Stimulated activated naive CD4-positive, alpha-beta T cell (primary cell): ENCODE results near the gene SNTG2.

Experiments
- DNase-seq, 6 experiments: peaks; one replicate each; lab custom pipeline; 2025; lab: John Stamatoyannopoulos, UW

The SNTG2 gene

DNA sequence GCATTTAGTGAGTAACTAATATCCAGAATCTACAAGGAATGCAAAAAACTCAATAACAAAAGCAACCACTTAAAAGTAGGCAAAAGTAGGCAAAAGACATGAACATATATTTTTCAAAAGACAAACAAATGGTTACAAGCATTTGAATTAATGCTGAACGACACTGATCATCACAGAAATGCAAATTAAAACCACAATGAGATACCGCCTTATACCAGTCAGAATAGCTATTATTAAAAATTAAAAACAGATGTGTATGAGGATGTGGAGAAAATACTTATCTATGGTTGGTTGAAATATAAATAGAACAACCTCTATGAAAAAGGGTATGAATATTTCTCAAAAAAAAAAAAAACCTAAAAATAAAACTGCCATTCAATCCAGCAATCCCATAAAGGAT, 51.7 kb downstream of the SNTG2 start:
- no peak for DNase-seq

DNA sequence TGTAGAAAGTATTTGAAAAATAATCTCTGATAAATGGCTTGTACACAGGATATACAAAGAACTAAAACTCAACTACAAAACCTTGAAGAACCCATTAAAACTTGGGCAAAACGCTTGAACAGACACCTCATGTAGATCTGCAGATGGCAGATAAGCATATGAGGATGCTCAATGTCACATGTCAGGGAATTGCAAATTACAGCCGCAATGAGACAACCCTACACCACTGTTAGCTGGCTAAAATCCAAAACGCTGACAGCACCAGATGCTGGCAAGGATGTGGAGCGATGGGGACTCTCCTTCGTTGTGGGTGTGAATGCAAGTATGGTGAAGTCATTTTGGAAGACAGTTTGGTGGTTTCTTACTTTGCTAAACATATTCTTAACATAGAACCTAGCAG, 53.7 kb downstream of the SNTG2 start:
- DNase-seq: no peak

DNA sequence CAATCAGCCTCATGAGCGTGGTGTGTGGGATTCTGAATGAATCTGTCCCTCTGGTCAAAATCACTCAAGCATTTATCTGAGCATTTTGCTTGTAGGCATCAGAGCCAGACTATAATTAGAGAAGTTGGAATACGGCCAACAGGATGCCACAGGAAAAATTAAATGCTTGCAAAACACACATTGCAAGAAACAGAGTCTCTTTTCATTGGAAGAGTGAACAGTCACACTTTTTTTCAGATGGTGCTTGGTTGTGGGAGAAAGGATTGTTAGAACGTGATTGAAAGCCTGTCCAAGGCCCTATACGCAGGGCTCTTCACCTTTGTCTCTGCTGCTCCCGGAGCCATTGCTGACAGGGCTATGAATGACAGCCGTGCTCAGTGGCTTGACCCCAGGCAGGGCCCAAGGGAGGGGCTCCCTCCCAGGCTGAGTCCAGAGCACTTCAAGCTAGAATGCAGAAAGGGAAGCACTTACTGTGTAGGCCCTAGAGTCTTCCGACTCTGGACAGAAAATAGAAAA, 59.8 kb downstream of the SNTG2 start:
- DNase-seq: no peak

DNA sequence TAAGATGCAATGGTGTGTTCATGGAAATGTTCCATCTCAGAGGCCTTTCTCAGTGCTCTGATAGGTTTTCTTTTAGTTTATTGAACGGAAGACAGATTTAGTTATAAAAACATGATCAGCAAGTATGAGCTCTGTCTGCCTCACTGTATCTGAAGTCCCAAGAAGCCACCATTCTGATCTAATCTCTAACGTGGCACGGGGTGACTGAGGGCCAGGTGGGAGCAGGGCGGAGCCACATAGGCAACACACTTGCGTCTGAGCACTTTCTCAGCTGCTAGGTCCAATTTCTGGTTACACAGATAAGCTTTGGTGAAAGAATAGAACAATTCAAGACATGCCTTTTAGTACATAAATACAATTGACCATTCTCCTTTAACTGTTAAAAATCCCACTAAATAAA, 60.4 kb downstream of the SNTG2 start:
- DNase-seq: no peak

DNA sequence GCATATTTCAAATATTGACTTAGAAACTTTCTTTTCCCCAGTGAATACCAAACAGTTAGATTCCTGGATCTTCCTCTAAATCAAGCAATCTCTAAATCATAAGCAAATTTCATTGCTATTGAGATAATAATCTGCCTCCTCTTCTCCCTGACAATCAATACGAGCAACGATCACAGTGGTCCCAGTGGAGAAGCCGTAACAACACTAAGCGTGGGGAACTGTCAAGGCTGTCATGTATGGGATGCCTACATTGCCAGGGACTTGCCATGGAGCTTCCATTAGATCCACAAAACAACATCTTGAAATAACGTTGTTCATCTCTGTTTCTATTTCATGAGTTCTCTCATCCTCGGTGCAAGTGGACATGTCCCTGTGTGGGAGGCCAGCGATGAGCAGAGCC, 61.3 kb downstream of the SNTG2 start:
- DNase-seq: no peak

DNA sequence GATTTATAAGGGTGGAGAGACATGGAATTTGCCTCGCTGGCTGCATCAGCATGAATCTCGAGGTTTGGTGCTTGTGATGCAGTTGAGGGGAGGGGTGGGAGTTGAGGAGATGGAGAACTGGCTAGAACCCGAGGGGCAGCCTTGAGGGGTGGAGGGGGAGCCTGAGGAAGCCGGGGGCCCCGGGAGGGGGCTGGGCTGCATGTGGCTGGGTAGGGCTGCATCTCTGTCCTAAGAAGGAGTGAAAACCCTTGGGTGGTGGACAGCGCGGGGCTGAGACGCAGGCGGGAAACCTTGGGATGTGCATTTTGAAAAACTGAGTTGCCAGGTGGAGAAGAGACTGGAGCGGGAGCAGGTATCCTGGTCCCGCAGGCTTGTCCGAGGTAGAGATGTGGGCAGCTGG, 64.2 kb downstream of the SNTG2 start:
- no peak for DNase-seq

DNA sequence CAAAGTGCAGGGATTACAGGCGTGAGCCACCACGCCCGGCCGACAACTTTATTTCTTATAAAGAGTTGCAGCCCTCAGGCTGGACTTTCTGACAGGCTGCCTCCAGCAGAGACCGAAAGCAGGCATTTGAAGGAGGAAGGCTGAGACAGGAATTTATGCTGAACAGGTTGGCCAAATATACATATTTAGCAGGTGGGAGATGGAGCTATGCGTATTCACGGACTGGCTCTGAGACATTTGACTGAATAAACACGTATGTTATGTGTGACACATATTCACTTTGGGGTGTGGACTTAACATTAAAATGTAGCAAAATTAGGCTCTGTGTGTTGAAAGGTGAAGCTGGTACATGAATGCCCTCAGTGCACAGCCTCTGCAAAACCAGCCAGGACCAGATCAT, 65.9 kb downstream of the SNTG2 start:
- DNase-seq: no peak

DNA sequence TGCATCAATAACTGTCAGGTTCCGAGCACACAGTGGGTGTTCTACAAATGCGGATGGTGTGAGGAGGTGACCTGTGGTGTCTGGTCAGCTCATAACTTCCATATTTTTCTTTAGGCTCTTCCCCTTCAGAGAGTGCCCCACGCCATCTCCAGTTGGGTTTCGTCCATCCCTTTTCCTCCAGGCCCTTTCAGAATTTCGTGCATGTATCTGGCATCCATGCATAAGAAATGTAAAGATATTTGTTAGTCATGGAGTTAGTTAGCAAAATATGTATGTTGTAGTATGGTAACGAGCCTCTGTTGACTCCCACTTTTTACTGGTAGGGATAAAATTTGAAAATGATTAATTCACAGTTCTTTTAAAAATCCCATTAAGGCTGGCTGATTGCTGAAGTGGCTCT, 67.2 kb downstream of the SNTG2 start:
- DNase-seq: no peak

DNA sequence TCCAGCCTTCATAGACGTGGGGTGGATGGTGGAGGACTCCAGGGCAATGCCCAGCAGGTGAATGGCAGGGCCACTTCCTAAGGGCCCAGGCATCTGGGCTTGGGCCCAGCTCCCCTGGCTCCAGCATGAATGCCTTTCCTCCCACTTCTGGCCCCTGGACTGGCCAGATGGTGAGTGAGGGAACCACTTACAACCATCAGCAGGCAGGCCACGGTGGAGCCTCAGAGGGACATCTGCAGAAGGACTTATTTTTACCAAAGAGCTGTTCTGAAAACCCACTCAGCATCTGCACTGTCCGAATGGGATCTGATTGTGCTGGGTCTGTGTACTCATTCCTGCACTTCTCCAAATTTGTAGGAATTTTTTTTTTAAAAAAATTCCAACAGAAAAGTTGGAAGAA, 69.6 kb downstream of the SNTG2 start:
- DNase-seq: no peak

DNA sequence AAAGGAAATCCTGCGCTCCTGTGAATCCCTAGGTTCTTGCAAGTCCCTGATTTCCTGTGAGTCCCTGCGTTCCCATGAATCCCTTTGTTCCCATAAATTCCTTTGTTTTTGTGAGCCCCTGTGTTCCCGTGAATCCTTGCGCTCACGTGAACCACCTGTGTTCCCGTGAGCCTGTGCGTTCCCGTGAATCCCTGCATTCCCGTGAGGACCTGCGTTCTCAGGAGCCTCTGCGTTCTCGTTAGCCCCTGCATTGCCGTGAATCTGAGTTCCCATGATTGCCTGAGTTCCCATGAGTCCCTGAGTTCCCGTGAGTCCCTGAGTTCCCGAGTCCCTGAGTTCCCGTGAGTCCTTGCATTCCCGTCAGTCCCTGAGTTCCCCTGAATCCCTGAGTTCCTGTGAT, 71.5 kb downstream of the SNTG2 start:
- DNase-seq: no peak

DNA sequence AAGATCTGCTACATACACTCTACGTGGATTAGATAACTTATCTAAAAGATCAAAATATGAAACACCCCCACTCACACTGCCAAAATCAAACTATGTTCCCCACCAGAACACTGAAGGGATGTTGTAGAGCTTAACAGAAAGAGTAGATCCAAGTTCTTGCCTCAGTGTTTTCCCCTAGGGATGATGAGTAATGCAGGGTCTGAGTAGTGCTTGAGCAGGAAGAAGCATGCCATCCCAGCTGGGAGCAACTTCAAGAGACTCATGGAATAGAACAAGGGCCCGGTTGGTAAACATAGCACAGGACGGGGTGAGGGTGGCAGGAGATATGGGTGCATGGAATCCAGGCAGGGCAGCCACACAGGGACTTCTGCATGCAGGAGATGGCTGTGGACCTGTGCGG, 74.3 kb downstream of the SNTG2 start:
- DNase-seq: no peak

DNA sequence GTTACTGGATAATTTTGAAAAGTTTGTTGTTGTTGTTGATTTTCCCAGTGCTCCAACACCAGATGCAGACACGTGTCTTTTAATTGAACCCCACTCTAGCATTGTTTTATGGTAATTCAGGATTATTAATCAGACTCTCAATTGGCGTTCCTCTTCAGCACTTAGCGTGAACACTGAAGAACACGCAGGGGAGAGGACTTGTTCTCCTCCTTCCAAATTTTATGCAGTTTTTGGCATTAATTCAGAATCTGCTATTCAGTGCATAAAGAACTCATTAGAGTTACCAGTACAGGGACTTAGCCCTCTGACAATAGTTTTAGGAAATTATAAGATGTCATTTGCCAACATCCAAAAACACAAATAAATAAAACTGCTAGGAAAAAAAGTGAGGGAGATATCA, 75.5 kb downstream of the SNTG2 start:
- no peak for DNase-seq

DNA sequence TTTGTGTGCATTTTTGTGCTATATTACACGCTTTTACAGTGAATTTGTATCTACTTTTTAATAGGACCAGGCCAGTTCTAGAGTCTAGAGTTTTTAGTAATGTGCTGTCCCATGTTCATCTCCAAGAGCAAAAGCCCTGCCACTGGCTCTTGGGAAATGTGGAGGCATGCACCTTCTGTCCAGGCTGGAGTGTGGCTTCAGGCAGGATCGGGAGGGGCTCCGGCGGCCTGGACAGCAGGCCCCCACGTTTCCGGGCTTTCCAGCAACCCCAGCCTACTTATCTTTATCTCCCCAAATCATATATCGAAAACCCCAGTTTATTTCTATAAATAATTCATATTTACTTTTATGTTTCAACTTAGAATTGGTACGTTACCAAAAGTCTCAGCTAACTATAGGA, 78.2 kb downstream of the SNTG2 start:
- DNase-seq: no peak

DNA sequence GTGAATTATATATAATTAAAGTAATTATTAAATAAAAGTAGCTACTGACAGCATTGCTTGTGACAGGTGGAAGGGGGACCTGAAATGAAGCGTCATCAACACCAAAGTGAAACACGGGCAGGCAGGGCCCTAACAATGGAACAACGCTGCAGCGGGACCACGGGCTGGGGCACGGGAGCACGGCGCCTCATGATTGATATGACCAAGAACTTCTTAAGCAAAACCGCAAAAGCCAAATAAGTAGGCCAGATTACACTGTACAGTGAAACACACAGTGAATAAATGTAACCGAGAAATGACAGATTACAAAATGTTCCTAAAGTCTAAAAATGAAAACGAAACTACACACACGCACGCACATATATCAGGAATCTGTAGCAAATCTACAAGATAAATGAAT, 81.4 kb downstream of the SNTG2 start:
- DNase-seq: no peak

DNA sequence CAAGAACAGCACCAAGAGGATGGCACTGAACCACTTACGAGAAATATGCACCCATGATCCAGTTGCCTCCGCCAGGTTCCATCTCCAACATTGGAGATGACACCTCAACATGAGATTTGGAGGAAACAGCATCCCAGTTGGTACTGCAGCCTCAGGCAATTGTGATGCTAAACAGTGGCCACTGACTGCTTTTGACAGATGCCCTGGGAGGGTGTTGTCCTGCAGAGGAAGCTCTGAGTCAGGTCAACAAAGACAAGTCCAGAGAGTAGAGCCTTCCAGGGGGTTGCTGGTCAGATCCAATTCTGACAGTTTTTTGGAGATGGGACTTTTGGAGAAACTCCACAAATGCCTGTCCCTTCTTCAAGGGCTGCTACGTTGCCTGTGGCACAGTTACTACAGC, 82.4 kb downstream of the SNTG2 start:
- no peak for DNase-seq

DNA sequence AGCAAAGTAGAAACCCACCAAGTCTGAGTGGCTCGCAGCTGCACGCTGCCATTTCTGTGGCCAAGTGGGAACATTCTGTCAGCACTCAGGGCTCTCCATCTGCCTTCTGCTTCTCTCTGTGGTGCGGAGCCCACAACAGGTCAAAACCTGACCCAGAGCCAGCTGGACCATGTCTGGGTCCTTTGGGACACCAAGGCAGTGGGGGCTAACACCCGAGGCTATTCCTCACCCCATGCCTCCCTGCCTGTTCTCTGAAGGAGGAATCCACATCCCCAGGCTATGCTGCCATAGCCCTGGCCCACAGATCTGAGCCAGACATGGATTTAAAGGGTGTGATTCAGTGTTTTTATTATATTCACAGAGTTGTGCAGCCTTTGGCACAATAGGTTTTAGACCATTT, 86.4 kb downstream of the SNTG2 start:
- DNase-seq: no peak

DNA sequence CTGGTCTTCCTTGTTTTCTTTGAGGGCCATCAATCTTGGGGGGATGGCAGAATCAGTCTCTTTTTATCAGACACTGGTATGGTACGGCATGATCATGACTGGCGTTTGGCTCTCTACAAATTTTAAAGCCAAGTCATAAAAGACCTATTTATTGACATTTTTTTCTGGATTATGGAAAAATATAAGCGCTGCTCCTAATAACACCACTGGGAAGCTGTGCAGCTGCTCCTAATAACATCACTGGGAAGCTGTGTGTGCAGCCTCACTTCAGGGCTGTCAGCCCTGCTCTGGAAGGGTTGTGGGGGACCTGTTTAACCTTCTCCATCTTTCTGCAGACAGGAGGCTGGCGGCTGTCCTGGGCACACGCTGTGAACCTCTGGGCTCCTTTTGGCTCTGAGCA, 88.9 kb downstream of the SNTG2 start:
- DNase-seq: no peak

DNA sequence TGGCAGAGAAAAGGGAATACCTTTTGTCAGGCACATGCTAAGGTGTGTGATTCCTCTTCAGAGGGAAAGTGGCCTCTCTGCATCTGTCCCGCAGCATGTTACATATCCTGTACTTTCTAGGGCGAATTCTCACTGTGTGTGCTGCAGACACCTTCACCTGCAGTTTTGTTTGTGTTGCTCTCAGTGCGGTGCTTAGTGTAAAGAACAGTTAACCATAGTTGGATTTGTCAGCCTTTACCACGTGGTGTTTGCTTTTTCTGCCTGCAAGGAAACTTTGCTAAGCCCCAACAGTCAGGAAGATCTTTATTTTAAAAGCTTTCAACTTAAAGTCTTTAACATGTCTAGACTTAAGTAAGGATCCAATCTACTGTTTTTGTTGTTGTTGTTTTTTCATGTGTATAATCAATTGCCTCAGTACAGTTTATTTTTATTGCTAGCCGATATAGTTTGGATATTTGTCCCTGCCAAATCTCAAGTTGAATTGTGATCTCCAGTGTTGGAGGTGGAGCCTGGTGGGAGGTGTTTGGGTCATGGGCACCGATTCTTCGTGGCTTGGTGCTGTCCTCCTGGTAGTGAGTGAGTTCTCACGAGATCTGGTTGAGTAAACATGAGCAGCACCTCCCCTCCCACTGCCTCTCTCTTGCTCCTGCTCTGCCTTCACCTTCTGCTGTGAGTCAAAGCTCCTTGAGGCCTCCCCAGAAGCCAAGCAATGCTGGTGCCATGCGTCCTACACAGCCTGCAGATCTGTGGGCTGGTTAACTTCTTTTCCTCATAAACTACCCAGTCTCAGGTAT, 90.6 kb downstream of the SNTG2 start:
- no peak for DNase-seq

DNA sequence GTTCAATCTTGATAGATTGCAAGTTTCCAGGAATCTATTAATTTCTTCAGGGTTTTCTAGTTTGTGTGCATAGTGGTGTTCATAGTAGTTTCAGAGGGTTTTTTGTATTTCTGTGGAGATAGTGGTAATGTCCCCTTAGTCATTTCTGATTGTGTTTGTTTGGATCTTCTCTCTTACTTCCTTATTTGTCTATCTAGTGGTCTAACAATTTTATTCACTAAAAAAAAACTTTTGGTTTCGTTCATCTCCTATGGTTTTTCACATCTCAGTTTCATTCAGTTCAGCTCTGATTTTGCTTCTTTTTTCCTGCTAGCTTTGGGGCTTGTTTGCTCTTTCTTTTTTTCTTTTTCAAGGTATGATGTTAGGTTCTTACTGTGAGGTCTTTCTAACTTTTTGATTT, 94.5 kb downstream of the SNTG2 start:
- DNase-seq: no peak

DNA sequence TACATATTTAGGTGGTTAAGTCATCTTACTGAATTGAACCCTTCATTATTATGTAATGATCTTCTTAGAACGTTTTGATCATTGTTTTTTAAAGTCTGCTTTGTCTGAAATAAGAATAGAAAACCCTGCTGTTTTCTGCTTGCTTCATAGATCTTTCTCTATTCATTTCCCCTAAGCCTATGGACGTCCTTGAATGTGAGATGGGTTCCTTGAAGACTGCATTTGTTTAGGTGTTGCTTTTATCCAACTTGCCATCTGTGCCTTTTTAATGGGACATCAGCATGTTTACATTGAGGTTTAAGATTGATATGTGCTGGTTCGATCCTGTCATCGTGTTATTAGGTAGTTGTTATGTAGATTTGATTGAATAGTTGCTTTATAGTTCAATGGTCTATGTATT, 95.4 kb downstream of the SNTG2 start:
- DNase-seq: no peak

DNA sequence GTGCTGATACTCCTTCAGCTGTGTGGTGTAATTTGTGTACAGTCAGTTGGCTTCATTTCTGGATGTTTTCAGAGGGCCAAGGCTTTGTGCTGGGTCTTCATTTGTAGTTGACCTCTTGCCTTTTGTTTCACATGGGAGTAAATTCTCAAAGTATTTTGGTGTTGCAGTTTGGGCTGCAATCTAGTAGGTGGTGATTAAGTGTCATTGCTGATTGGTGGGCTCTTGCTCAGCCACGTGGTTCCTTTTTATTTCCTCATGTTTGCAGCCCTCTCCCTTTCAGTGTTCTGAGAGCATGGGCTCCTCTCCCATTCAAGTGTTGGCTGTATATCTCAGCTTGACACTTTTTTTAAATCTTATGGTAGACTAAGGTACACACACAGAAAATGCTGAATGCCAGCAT, 96.8 kb downstream of the SNTG2 start:
- peak in 3 of 6 experiments; percentile 3 to 18 (median 9) for DNase-seq

DNA sequence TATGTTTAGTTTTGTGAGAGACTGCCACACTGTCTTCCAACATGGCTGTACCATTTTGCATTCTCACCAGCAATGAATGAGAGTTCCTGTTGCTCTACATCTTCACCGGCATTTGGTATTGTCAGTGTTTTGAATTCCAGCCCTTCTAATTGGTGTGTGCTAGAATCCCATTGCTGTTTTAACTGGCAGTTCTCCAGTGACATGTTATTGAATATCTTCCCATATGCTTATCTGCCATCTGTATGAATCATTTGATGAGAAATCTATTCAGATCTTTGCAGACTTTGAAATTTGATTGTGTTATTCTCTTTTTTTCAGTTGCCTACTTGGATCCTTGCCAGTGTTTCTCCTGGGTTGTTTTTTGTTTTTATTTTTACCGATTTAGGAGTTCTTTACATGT, 99.0 kb downstream of the SNTG2 start:
- DNase-seq: no peak

DNA sequence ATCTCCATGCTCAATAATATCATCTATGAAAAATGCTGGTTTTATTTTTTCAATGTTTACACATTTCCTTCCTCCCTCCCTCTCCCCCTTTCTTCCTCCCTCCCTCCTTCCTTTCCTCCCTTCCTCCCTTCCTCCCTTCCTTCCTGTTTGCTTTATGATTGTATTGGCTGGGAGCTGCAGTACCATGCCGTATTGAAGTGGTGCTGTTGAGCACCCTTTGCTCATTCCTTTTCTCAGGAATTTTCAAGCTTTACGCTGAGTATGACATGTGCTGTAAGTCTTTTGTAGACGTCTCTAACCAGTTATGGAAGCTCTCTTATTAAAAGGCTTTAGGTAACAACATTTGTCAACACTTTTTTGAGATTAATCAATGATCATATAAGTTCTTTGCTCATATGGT, 100.4 kb downstream of the SNTG2 start:
- no peak for DNase-seq

DNA sequence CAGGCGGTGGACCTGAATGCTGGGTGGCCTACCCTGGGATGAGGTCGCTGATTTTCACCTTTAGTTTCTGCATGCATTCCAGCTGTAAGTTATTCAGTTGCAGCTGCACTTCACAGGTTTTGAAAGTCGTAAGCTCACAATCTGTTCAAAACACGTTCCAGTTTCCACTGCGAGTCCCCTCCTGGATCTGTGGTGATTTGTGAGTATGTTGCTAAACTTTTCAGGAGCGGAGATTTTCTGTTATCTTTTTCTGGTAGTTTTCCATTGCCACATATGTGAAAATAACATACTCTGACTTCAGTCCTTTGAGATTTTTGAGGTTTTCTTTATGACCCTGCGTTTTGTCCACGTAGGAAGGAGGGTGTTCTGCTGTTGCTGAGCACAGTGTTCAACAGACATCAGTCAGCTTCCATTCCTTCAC, 102.1 kb downstream of the SNTG2 start:
- no peak for DNase-seq
